PC-9 (cell line): ENCODE data around the gene CCDC106. TPM values are rescaled to one million over a fixed set of nuclear protein-coding genes. Genes with fewer than 3 reads are reported as not detected.

Source experiments
- BruUV-seq: library from RNA; stranded (reverse); fragments of 400-500 nt; replicated peaks from 2 replicates; lab custom pipeline; 2021; lab: Mats Ljungman, UMichigan
- CTCF ChIA-PET: fragments of 300-600 bp; sonication (Branson Sonifier 250); formaldehyde crosslinking; loops from one replicate; lab custom pipeline; 2022; ENCODE audit warnings: antibody characterized with exemption; lab: Charles Lee
- POLR2A ChIA-PET: fragments of 300-600 bp; sonication (Branson Sonifier 250); formaldehyde crosslinking; loops from one replicate; lab custom pipeline; 2022; ENCODE audit warnings: antibody characterized with exemption; ENCODE audit not compliant: unreplicated experiment; lab: Charles Lee
- DNase-seq, 2 experiments: peaks; one replicate each; pipeline versions ENCODE4 v3.0.0 to v3.0.0-alpha.2; 2015 to 2022; ENCODE audit warnings: mixed read lengths in 1 of 2
- H2AFZ ChIP-seq: fragments of 200-600 bp; sonication (generic); 2 replicates; pipeline ENCODE4 v1.8.1; 2017; ENCODE audit warnings: antibody characterized with exemption
- H3F3A ChIP-seq: fragments of 200-600 bp; sonication (generic); 2 replicates; pipeline ENCODE4 v1.8.1; 2017; ENCODE audit warnings: antibody characterized with exemption, mild to moderate bottlenecking, low read depth; ENCODE audit not compliant: insufficient read depth
- H3K27ac ChIP-seq: fragments of 200-600 bp; sonication (generic); 2 replicates; pipeline ENCODE4 v1.6.1; 2016; ENCODE audit warnings: mixed run types
- H3K27me3 ChIP-seq: fragments of 200-600 bp; sonication (generic); 2 replicates; pipeline ENCODE4 v1.6.1; 2016; ENCODE audit warnings: low read depth, mixed run types; ENCODE audit not compliant: insufficient read depth
- H3K36me3 ChIP-seq: fragments of 200-600 bp; sonication (generic); 2 replicates; pipeline ENCODE4 v1.6.1; 2016; ENCODE audit warnings: low read depth, mixed run types
- H3K4me1 ChIP-seq: fragments of 200-600 bp; sonication (generic); replicated peaks from 2 replicates; pipeline ENCODE4 v1.6.1; 2016; ENCODE audit warnings: mixed run types; ENCODE audit not compliant: insufficient read depth
- H3K4me2 ChIP-seq: fragments of 200-600 bp; sonication (generic); 2 replicates; pipeline ENCODE4 v1.6.1; 2017; ENCODE audit warnings: mixed run types
- H3K4me3 ChIP-seq: fragments of 200-600 bp; sonication (generic); 2 replicates; pipeline ENCODE4 v1.6.1; 2016; ENCODE audit warnings: mixed run types
- H3K79me2 ChIP-seq: fragments of 200-600 bp; sonication (generic); 2 replicates; pipeline ENCODE4 v1.6.1; 2017; ENCODE audit warnings: low read depth, mixed run types
- H3K9me2 ChIP-seq: fragments of 200-600 bp; sonication (generic); 2 replicates; pipeline ENCODE4 v1.8.1; 2017; ENCODE audit warnings: mild to moderate bottlenecking; ENCODE audit not compliant: insufficient read depth
- H3K9me3 ChIP-seq: fragments of 200-600 bp; sonication (generic); 2 replicates; pipeline ENCODE4 v1.8.1; 2016; ENCODE audit warnings: low read depth; ENCODE audit not compliant: insufficient read depth
- H4K20me1 ChIP-seq: fragments of 200-600 bp; sonication (generic); 2 replicates; pipeline ENCODE4 v1.8.1; 2017; ENCODE audit not compliant: insufficient read depth
- EZH2 ChIP-seq: fragments of 200-600 bp; sonication (generic); IDR thresholded peaks from 2 replicates; pipeline ENCODE4 v1.8.0; 2017; ENCODE audit warnings: antibody characterized with exemption, low read depth
- intact Hi-C: fragments of 100-400 bp; cut with micrococcal nuclease; formaldehyde crosslinking; loops from one replicate; pipeline ENCODE4 v1.10.0; 2022; ENCODE audit not compliant: unreplicated experiment
- total RNA-seq: library from RNA; stranded (reverse); gene quantifications from 2 replicates; pipeline ENCODE4 v1.2.3, GENCODE V29; 2021
- TF ChIP-seq, protein P1 (sequence below): fragments of 200-600 bp; sonication (generic); conservative IDR thresholded peaks from 2 replicates; pipeline ENCODE4 v1.6.1; 2017; ENCODE audit warnings: mixed run types, antibody characterized with exemption, mild to moderate bottlenecking, moderate library complexity

Gene CCDC106
- total RNA-seq, 1 experiment from 2014 or later, result 3.2 TPM

DNA sequence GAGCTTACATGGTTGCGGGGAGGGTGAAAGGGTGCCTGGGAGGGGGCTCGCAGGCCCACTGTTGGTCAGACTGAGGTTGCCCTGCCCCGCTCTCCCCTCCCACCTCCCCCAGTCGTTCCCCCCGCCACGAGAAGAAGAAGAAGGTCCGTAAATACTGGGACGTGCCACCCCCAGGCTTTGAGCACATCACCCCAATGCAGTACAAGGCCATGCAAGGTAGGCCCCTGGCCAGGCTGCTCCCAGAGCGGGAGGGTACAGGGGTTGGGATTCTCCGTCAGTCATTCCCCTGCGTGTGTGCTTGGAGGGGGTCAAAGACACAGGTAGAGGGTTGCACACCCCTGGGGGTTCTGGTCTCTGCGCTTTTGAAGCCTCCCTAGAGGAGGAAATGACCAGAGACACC lies 12.4 kb downstream of the CCDC106 start:
- H3K9me3 ChIP-seq, result no peaks in the 10 kb centered on the region
- H3K9me2 ChIP-seq, result no peaks in the 10 kb centered on the region
- BruUV-seq, result no TSS peak
- H2AFZ ChIP-seq, result no peak overlapping the region
- TF ChIP-seq, protein P1, sequence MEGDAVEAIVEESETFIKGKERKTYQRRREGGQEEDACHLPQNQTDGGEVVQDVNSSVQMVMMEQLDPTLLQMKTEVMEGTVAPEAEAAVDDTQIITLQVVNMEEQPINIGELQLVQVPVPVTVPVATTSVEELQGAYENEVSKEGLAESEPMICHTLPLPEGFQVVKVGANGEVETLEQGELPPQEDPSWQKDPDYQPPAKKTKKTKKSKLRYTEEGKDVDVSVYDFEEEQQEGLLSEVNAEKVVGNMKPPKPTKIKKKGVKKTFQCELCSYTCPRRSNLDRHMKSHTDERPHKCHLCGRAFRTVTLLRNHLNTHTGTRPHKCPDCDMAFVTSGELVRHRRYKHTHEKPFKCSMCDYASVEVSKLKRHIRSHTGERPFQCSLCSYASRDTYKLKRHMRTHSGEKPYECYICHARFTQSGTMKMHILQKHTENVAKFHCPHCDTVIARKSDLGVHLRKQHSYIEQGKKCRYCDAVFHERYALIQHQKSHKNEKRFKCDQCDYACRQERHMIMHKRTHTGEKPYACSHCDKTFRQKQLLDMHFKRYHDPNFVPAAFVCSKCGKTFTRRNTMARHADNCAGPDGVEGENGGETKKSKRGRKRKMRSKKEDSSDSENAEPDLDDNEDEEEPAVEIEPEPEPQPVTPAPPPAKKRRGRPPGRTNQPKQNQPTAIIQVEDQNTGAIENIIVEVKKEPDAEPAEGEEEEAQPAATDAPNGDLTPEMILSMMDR, result no peak
- no peak for TF ChIP-seq EZH2
- H3K27ac ChIP-seq, result no peak overlapping the region
- ChIA-PET POLR2A (no interaction called here), CTCF (no interaction called here)
- H4K20me1 ChIP-seq, result peaks cover 95% of the 10 kb centered on the region
- no peak overlapping the region for H3K4me2 ChIP-seq
- H3F3A ChIP-seq, result peaks cover 41% of the 10 kb centered on the region
- intact Hi-C loops, result no loop called here
- peaks cover 98% of the 10 kb centered on the region for H3K79me2 ChIP-seq
- no peaks in the 10 kb centered on the region for H3K27me3 ChIP-seq
- H3K36me3 ChIP-seq, result peaks cover 54% of the 10 kb centered on the region
- peaks cover 20% of the 10 kb centered on the region for H3K4me1 ChIP-seq
- DNase-seq, result no peak
- no peak overlapping the region for H3K4me3 ChIP-seq

DNA sequence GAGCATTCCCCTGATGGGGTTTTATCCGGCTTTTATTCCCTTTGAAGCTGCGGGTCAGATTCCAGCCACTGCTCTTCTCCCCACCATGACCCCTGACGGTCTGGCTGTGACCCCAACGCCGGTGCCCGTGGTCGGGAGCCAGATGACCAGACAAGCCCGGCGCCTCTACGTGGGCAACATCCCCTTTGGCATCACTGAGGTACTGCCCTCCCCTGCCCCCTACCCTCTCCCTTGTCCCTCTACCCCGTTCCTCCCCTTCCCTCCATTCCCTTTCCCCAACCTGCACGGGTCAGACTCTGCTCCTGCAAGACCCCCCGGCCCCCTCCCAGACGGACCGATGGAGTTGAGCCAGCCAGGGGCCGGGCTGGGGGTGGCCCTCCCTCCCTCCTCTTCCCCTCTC lies 13.0 kb downstream of the CCDC106 start:
- ChIA-PET CTCF (no interaction called here), POLR2A (no interaction called here)
- H3K4me1 ChIP-seq, result peaks cover 20% of the 10 kb centered on the region
- no peak overlapping the region for H3K4me2 ChIP-seq
- no TSS peak for BruUV-seq
- H3K9me3 ChIP-seq, result no peaks in the 10 kb centered on the region
- H3K27me3 ChIP-seq, result no peaks in the 10 kb centered on the region
- H4K20me1 ChIP-seq, result peaks cover 95% of the 10 kb centered on the region
- intact Hi-C loops, result no loop called here
- no peak overlapping the region for H2AFZ ChIP-seq
- no peak overlapping the region for H3K4me3 ChIP-seq
- H3K36me3 ChIP-seq, result peaks cover 50% of the 10 kb centered on the region
- DNase-seq, result no peak
- TF ChIP-seq, protein P1, result no peak
- TF ChIP-seq EZH2, result no peak
- no peaks in the 10 kb centered on the region for H3K9me2 ChIP-seq
- H3K27ac ChIP-seq, result no peak overlapping the region
- peaks cover 41% of the 10 kb centered on the region for H3F3A ChIP-seq
- peaks cover 98% of the 10 kb centered on the region for H3K79me2 ChIP-seq

DNA sequence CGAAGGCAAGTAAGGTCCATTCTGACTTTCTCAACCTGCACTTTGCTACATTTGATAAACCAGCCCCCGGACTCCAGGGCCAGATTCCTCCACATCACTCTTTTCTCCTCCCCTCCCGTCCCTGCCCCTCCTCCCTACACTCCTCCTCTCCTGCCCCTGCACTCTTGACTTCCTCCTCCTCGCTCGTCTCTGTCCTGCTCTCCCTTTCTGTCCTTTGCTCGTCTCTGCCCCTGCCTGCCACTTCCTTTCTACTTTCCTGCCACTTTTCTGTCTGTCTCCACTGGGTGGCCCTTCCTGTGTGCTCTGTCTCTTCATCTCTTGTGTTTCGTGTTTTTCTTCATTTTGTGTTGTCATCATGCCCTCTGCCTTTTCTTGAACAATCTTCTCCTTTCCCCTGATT lies 13.8 kb downstream of the CCDC106 start:
- H3K36me3 ChIP-seq, result peaks cover 50% of the 10 kb centered on the region
- H3K79me2 ChIP-seq, result peaks cover 98% of the 10 kb centered on the region
- no TSS peak for BruUV-seq
- POLR2A ChIA-PET, result no interaction called here
- intact Hi-C loops, result no loop called here
- H3F3A ChIP-seq, result peaks cover 50% of the 10 kb centered on the region
- peaks cover 23% of the 10 kb centered on the region for H3K4me1 ChIP-seq
- no peak overlapping the region for H3K4me3 ChIP-seq
- peaks cover 95% of the 10 kb centered on the region for H4K20me1 ChIP-seq
- no peaks in the 10 kb centered on the region for H3K27me3 ChIP-seq
- no peak overlapping the region for H3K27ac ChIP-seq
- no peaks in the 10 kb centered on the region for H3K9me3 ChIP-seq
- CTCF ChIA-PET, result no interaction called here
- H3K4me2 ChIP-seq, result no peak overlapping the region
- H2AFZ ChIP-seq, result no peak overlapping the region
- TF ChIP-seq, protein P1, result no peak
- no peak for TF ChIP-seq EZH2
- no peak for DNase-seq
- no peaks in the 10 kb centered on the region for H3K9me2 ChIP-seq
